Fibroblast of skin of right quadriceps (primary cell): ENCODE results near the gene PHACTR1.

Experiments
- DNase-seq: peaks from one replicate; pipeline ENCODE4 v3.0.0-alpha.2; 2013

PHACTR1 gene

GRCh38 chr6:13331516-13332348, 615.2 kb downstream of the PHACTR1 start:
- peak; percentile 24 for DNase-seq

GRCh38 chr6:13332349-13332706, 615.8 kb downstream of the PHACTR1 start:
- no peak for DNase-seq

GRCh38 chr6:13334953-13335352, 618.4 kb downstream of the PHACTR1 start:
- DNase-seq, result no peak

- peak; percentile 92 for DNase-seq
Observed at GRCh38 chr6:13336553-13336952, 620.0 kb downstream of the PHACTR1 start.

GRCh38 chr6:13338038-13338437, 621.5 kb downstream of the PHACTR1 start:
- no peak for DNase-seq
